ENCODE results near the gene PRRT4.

Gene PRRT4

GRCh38 chr7:128323459-128324367, 37.8 kb downstream of the PRRT4 start:
- Mint-ChIP-seq H3K9me3 (no peaks in the 10 kb centered on the region), H3K4me1 (no peaks in the 10 kb centered on the region), H3K36me3 (ENCODE audit: low read depth) (peaks cover 75% of the 10 kb centered on the region), H3K4me3 (no peak overlapping the region), H3K27ac (no peak overlapping the region), H3K27me3 (ENCODE audit: low read depth) (no peaks in the 10 kb centered on the region)
- TF ChIP-seq, protein P1, sequence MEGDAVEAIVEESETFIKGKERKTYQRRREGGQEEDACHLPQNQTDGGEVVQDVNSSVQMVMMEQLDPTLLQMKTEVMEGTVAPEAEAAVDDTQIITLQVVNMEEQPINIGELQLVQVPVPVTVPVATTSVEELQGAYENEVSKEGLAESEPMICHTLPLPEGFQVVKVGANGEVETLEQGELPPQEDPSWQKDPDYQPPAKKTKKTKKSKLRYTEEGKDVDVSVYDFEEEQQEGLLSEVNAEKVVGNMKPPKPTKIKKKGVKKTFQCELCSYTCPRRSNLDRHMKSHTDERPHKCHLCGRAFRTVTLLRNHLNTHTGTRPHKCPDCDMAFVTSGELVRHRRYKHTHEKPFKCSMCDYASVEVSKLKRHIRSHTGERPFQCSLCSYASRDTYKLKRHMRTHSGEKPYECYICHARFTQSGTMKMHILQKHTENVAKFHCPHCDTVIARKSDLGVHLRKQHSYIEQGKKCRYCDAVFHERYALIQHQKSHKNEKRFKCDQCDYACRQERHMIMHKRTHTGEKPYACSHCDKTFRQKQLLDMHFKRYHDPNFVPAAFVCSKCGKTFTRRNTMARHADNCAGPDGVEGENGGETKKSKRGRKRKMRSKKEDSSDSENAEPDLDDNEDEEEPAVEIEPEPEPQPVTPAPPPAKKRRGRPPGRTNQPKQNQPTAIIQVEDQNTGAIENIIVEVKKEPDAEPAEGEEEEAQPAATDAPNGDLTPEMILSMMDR (IDR thresholded peaks at IDR 0.05; ENCODE audit: unreplicated experiment in 3 of 3), result no peak

DNA sequence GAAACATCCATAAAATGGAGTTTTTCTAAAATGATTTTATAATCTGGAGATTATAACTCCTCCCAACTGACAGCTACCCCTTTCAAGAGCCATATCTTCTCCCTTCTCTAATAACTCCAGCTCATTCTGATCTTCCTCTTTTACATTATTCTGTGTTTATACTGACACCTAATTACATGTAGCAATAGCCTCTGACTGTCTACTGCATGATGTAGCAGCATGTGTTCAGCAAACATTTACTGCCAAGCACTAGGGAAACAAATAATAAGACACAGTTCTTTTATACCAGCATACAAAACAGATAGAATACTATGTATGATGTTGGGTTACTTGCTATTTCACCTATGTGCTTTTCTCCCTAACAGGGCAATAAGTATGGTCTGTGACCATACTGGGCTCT, 38.5 kb downstream of the PRRT4 start:
- H3K36me3 Mint-ChIP-seq (ENCODE audit: low read depth), result peaks cover 76% of the 10 kb centered on the region
- no peak overlapping the region for H3K27ac Mint-ChIP-seq
- no peak overlapping the region for H3K4me3 Mint-ChIP-seq
- H3K4me1 Mint-ChIP-seq, result no peaks in the 10 kb centered on the region
- TF ChIP-seq, protein P1 (IDR thresholded peaks at IDR 0.05; ENCODE audit: unreplicated experiment in 3 of 3), result no peak
- no peaks in the 10 kb centered on the region for H3K9me3 Mint-ChIP-seq
- H3K27me3 Mint-ChIP-seq (ENCODE audit: low read depth), result no peaks in the 10 kb centered on the region

- Mint-ChIP-seq H3K4me1 (no peaks in the 10 kb centered on the region), H3K9me3 (no peaks in the 10 kb centered on the region), H3K27me3 (ENCODE audit: low read depth) (no peaks in the 10 kb centered on the region), H3K27ac (no peak overlapping the region), H3K4me3 (no peak overlapping the region), H3K36me3 (ENCODE audit: low read depth) (peaks cover 79% of the 10 kb centered on the region)
- TF ChIP-seq, protein P1 (IDR thresholded peaks at IDR 0.05; ENCODE audit: unreplicated experiment in 3 of 3), result peak; percentile 26 to 41 (median 35)
These were observed 39.3 kb downstream of the PRRT4 start for GRCh38 chr7:128322040-128322643.

GRCh38 chr7:128321044-128321422, 40.5 kb downstream of the PRRT4 start:
- Mint-ChIP-seq H3K27me3 (ENCODE audit: low read depth) (no peaks in the 10 kb centered on the region), H3K9me3 (no peaks in the 10 kb centered on the region), H3K4me3 (no peak overlapping the region), H3K4me1 (no peaks in the 10 kb centered on the region), H3K36me3 (ENCODE audit: low read depth) (peaks cover 78% of the 10 kb centered on the region), H3K27ac (no peak overlapping the region)
- TF ChIP-seq, protein P1 (IDR thresholded peaks at IDR 0.05; ENCODE audit: unreplicated experiment in 3 of 3), result no peak

DNA sequence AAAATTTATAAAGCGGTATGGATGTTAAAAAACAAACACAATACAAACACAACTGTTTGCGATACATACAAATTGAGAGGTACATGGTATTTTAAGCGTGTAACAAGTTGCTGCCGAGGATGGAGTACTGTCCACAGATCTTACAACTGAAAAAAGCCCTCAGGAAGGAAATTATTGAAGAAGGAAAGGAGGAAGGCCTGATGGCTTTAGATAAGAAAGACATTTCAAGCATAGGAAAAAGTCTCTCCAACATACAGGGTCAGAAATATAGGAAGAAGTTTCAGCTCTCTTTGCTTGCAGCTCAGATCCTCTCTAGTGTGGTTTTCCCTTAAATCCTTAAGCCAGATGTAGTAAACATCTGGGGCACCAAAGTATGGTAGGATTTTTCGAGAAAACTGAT, 42.8 kb downstream of the PRRT4 start:
- TF ChIP-seq, protein P1 (IDR thresholded peaks at IDR 0.05; ENCODE audit: unreplicated experiment in 3 of 3), result no peak

More for the DNA sequence above, 42.8 kb downstream of the PRRT4 start:
- no peaks in the 10 kb centered on the region for H3K4me1 Mint-ChIP-seq
- peaks cover 79% of the 10 kb centered on the region for H3K36me3 Mint-ChIP-seq (ENCODE audit: low read depth)
- H3K9me3 Mint-ChIP-seq, result no peaks in the 10 kb centered on the region
- no peak overlapping the region for H3K4me3 Mint-ChIP-seq
- H3K27ac Mint-ChIP-seq, result no peak overlapping the region
- H3K27me3 Mint-ChIP-seq (ENCODE audit: low read depth), result no peaks in the 10 kb centered on the region
